NCI-H2171 (cell line): ENCODE measurements around the gene NFIA.
A peak's percentile ranks its signal among the peaks of the same experiment; 100 is the strongest.
"Not testable (repeated sequence)": the region's sequence is repeated elsewhere in the genome, so short reads cannot be mapped to it uniquely, and the experiment has no call there.

ENCODE experiments used
- DNase-seq: peaks from one replicate; lab custom pipeline; 2025; lab: John Stamatoyannopoulos, UW

NFIA gene

DNA sequence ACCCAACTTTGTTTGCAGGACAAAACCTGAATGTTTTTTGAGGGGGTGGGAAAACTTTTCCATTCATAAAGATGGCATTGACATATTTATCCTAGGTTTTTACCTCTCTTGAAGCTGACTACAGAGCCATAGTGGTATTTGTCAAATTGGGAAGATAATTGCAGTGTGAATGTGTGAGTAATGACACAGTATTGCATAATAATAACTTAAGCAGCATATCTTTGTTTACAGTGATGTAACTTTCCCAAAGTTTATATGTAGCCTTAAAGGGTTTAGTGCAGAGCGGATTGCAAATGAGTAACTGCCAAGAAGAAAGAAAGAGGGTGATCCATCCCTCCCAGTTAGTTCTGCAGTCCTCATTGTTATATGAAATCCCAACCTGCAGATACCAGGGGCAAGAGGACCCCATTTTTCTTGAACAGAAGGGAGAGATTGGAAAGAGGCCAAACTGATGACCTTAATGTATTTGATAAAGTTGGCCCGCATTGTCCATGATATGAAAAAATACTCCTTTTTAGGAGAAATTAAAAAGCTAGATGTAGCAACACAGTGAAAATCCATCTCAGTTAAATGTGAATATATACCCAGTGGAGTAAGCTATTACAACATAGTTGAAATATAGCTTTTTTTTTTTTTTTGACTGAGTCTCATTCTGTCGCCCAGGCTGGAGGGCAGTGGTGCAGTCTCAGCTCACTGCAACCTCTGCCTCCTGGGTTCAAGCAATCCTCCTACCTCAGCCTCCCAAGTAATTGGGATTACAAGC, 23.7 kb upstream of the NFIA start:
- DNase-seq = no peak

DNA sequence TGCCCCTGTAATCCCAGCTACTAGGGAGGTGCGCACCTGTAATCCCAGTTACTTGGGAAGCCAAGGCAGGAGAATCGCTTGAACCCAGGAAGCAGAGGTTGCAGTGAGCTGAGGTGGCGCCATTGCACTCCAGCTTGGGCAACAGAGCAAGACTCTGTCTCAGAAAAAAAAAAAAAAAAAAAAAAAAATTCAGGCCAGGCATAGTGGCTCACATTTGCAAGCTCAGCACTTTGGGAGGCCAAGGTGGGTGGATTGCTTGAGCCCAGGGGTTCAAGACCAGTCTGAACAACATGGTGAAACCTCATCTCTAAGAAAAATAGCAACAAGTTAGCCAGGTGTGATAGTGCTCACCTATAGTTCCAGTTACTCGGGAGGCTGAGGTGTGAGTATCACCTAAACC, 20.8 kb upstream of the NFIA start:
- DNase-seq = not testable (repeated sequence)

DNA sequence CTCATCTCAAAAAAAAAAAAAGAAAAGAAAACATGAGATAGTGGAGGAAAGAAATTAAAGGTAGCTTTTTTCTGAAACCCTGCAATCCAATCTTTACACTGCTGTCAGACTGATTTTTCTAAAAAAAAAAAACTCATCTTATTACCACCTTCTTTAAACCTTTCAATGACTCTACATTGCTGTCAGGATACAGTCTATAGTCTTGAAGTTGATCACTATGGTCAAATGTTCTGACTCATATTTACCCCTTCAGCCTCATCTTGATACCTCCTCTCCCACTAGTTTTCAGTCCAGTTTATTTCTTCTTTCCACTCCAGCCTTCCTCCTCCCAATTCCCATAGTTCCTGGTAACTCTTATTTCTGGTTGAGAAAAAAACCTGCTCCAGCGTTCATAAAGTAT, 17.7 kb upstream of the NFIA start:
- no peak for DNase-seq

DNA sequence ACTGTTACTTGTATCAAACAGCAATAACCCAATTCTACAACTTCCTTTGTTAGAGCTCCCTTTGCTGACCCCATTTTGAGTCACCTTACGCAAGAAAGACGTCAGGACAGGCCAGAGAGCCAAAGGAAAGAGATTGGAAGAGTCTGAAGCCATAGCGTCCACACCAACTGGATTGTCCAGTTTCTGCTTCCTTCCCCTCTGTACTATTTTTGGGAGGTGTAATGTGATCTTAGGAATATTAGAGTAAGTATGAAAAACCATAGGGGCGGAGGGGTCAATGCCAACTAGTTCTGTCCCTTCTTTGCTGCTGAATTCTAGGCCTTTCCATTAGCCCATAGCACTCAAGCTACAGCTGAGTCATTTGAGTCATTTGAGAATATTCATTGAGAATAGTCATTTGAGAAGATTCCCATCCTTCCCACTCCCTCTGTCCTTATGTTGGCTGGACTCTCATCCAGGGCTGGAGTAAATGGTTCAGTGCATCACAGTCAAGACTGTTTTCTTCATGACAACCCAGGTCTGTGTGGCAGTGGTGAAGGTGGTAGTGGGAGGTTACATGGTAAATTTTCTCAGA, 14.8 kb upstream of the NFIA start:
- no peak for DNase-seq

DNA sequence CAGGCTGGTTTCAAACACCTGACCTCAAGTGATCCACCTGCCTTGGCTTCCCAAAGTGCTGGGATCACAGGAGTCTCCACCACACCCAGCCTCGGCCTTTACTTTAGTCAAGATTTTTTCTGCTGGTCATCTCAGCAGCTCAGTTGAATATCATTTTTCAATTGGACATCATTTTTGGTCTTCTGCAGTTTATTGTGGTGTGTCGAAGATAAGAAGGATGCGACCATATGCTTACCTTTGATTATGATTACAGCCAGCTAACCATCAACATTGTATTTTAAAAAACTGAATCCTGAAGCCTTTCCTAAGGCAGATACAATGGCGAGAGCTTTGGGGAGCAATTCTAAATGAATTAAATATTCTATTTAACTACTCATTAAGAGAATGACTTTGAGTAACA, 12.3 kb upstream of the NFIA start:
- DNase-seq = no peak

DNA sequence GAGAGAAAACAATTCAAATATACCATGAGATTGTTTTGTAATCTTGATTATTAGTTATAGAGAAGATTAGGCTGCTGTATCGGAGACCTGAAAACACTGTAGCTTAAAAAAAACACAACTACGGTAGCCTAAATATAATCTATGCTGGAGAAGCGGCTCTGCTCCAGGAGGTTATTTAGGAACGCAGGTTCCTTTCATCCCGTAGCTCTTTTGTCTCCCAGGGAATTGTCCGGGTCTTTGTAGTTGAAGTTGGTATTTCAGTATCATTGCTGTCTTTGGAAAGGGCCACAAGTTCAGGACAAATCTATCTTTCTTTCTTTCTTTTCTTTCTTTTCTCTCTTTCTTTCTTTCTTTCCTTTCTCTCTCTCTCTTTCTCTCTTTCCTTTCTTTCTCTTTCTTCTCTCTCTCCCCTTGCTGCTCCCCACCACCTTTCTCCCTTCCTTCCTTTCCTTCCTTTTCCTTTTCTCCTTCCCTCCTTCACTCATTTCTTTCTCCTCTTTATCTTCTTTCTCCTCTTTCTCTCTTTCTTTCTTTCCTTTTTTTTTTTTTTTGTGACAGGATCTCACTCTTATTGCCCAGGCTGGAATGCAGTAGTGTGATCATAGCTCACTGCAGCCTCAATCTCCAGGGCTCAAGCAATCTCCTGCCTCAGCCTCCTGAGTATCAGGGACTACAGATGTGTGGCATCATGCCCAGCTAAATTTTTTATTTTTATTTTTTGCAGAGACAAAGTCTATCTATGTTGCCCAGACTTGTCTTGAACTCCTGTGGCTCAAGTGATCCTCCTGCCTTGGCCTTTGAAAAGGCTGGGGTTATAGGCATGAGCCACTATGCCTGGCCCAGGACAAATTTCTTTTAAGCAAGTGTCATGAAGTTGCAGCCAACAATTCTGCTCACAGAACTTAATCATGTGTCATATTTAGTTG, 10.9 kb upstream of the NFIA start:
- no peak for DNase-seq

DNA sequence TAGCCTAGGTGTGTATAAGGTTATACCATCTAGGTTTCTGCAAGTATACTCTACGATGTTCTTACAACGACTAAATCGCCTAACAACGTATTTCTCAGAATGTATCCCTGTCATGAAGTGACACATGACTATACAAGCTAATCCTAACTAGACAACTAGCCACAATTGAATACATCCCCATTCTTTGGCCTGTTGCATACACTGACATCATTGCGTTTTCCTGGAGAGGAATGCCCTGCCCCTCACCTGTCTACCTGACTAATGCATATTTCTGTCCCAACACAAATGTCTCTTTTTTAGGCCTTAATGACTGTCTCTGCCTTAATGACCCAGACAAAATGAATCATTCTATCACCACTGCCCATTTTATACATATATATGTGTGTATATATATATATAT, 8.5 kb upstream of the NFIA start:
- DNase-seq = no peak

DNA sequence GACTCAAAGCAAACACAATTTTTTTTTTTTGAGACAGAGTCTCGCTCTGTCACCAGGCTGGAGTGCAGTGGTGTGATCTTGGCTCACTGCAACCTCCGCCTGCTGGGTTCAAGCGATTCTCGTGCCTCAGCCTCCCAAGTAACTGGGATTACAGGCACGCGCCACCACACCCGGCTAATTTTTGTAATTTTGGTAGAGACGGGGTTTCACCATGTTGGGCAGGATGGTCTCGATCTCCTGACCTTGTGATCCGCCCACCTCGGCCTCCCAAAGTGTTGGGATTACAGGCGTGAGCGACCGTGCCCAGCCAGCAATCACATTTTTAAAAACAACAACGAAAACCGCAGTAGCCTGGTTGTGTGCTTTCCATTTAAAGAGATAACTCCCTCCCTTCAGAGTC, 6.5 kb upstream of the NFIA start:
- not testable (repeated sequence) for DNase-seq

DNA sequence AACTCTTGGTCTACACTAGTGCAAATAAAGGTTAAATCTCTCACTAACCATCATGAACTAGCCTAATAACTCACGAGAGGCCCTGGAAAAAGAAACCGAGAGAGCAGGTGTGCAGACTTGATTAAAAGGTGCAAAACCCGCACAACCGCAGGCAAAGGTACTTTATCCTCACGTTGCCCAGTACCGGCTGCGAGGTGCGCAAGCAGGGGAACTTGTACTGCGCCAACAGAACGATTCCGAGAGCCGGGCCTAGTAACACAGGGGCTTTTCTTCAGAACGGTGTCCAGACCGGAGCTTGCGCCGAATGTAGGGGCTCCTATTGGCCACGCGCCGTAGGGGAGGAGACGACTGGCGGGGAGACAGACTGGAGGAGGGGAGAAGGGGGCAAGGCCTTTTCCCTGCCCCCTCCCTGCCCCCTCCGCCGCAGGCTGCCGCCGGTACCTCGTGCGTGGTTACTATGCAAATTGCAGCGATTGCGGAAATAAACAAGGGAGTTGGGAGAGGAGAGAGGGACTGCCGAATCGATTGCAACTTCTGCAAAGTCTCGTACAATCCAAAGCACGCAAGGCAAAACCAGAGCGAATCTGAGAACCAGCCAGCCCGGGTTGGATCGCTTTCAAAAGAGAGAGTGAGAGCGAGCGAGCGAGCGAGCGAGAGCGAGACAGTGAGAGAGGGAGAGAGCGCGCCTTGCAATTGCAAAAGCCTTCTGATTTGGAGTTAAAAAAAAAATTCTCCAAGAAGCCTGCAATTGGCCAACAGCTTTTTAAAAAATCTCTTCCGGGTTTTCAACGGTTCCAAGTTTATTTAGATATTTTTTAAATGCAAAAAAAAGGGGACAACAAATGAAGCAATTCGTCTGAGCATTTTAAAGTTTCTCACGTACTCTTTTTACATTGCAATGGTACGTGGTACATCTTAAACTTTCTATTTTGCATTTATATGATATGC, 5.4 kb upstream of the NFIA start:
- peak; percentile 89 for DNase-seq

DNA sequence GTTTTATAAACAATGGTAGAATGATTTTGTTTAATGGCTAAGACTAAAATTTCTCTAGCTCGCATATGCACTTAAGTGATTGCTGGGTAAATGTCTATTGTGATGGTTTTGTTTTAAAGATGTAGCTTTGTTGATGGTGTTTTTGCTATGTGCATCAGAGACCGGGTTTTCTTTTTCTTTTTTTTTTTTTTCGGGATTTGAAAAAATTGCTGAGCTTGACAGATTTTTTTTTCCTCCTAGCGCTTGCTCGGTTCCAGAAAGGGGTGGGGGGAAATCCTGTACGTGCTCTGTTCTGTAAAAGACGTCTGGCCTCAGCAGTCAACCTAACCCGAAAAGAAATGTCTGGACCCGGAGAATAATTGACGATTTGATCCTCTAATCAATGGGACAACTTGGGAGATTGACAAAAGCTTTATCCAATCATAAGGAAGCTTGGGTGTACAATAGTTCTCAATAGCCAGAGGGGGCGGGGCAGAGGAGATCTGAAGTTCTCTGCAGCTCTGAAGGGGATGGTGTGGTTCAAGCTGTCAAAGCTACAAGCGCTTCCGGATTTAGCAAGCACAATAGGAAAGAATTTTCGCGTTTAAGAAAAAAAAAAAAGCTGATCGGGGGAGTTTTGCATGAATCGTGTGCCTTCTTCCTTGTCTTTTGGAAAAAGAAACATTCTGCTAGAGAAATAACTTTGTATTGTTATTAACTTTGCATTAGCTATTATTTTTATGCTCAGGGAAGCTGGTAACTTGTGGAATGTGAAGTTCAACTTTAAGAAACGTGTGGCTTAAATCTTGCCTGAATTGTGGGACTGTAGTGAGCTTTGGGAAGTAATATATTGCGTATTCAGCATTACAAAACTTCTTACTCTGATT, 4.5 kb upstream of the NFIA start:
- peak; percentile 97 for DNase-seq

DNA sequence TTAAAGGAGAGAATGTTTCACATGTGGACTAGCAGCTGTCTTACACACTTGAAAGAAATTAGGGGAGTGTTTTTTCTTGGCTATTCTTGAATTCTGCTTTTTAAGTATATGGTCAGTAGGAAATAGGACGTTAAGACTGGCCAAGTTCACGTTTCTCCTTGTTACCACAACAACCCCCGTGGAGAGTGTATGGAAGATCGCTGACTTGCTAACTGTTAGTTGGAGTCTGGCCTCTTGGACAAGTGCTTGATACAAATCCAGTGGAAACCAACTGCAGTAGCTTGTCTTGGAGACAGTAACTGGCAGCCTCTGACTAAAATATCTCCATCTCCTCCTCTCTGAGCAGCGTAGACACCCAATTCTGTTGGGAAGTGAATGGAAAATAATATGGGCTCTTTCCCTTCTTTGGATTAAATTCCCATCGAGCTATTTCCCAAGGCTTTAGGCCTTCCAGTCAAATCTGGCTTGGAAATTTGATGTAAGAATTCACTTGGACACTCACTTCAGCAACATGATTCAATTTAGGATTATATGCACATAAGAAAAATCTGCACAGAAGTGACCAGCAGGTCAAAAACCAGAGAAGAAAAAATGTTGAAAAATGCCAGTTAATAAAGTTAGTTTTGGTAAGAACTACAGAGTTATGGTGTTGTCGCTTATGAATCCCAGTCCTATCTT, 3.6 kb upstream of the NFIA start:
- no peak for DNase-seq

DNA sequence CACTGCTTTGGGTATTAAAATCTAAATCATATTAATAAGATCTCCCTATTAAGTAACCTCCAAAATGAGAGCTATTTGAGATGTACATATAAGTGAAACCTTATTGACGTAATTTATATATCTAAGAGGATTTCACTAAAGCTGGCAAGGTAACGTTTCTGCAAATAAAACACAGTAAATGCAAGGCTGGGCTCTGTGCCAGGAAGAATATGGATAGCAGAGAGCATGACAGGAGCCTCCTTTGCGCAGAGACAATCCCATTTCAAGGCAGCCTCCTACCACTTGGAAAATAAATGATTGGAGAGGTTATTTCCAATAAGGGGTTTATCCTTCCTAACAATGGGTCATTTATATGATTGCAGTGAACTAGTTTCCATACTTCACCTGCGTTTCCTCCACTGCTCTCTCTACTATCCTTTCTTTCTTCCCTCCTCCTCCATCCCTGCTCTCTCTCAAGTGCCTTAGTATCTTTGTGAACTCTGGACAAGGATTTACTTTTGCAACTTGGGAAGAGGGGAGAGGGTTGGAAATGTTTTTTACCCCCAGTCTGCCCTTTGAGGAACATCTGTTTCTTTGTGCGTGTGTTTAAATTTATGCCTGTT, 3.0 kb upstream of the NFIA start:
- peak; percentile 73 for DNase-seq

DNA sequence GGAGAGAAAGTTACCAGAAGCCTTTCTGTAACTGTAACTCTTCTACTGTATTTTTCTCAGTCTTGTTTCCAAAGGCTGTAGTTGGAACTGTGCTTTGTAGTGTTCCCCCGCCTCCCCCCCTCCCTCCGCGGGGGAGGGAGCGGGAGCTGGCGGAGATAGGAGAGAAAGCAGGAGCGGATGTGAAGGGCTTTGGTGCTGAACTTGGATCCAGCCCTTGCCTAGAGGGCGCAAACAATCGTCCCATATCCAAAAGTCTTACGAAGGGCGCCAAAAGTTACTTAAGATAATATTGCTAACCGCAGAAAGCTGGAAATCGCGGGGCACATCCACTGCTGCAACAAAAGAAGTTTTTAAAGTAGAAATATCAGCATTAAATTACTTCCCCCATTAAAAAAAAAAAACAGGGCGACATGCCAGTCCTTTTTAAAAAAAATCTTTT, 2.4 kb upstream of the NFIA start:
- peak; percentile 51 for DNase-seq

DNA sequence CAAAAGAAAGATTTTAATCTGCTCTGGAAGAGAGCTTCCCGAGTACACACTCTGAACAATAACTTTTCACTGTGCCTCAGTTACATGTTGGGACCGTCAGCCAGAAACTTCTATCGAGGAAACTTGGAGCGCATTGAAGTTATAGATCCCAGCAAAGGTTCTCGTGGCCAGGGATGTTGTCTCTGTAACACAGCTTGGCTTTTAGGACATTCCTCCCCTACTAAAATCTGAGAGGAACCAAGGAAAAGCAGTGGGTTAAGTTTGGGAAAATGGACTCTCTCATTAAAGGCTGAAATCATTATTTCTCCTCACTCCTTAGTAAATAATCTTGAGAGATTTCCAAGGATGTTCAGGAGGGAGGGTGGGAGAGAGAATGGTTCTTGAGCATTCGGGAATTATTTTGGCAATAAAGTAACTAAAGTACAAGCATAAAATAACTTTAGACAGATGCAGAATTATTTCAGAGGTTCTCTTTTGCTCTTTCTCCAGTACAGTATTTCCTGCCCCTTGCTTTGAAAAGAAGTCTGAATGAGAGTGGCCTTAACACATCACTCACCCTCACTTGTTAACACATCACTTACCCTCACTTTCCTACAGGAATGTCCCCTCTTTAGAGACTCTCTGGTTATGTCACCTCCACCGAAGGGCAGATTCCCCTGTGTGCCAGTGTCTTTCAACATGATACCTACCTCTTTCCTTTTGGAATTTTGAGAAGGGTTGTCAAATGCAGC, 1.8 kb upstream of the NFIA start:
- DNase-seq = no peak

DNA sequence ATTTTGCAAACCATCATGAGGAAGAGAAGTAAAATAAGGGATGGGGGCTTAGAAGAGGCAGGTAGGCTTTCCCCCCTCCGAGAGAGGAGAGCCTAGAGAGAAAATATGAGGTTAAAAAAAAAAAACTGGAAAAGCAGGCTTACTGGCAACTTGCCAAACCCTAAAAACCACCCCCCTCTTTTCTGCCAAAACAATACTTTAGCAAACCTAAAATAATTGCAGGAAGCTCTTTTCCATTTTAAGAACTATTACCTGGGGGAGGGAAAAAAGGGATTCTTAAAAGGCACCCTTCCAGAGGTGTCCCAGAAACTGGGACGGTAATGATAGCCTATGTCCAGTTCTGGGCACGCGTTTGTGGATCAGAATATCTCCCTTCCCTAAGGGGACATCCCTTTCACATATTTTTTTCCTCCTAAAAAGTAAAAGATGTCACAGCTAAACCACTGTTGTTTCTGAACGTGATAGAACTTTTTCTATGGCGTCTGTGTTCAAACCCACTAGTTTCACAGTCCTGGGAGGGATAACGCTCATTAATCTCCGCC, 1.1 kb upstream of the NFIA start:
- no peak for DNase-seq

DNA sequence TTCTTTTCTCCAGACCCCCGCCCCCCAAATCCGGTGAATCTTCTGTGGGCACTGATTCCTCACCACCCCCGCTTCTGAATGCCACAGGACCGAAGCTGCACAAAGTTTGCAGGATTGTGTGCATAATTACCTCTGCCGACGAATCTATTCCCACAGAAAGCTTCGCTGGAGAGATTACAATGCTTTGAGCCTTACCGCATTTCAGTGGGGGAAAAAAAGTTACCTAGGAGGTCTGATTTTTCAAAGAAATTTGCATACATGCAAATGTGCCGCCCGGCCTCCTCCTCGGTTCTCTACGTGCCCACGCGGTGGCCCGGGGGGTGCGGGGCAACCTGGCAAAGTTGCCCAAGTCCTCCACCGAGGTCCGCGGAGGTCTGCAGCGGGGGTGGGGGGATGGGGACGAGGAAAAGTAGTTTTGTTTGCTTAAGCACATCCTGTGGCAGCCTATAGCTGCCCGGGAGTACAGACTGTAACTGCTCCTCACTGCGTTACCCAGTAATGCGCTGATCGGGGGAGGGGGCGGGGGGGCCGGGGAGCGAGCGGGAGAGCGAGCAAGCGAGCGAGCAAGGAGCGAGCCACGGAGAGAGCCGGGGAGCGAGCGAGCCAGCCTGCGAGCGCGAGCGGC, 563 bp upstream of the NFIA start:
- peak; percentile 74 for DNase-seq

DNA sequence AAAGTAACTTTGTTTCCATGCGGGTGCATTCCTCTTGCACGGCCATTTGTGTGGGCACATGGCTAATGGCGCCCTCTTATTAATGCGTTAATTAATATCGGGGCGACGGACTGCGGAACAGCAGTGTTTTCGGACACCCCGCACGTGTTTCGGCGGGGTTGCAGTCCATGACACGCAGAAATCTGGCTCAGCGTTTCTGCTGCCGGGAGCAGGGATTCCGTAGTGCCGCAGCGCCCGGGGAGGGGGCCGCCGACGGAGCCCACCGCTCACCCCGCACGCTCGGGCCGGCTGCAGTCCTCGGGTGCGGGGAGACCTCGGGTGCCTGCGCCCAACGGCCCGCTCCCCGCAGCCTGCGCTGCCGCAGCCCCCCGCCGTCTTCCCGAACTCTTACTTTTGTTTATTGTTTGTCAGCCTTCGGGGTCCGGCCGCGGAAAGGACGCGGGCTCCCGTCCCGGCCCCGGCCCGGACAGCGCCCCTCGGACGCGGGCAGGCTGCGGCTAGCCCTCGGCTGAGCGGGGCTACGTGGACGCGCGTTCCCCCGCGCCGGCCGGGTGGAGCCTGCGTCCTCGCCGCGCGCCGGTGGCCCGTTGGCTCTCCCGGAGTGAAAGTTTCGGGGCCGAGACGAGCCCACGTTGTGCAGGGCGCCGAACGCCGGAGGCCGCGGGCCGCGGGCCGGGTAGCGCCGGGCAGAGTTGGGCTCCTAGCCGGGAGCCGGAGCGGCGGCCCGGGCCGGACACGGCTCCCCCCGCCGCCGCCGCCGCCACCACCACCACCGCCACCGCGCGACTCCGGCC, 849 bp downstream of the NFIA start:
- DNase-seq = peak; percentile 9
